GM12878 (cell line): Measurements from ENCODE around the gene FAHD1. TPM values are rescaled to one million over a fixed set of nuclear protein-coding genes. Genes with fewer than 3 reads are reported as not detected.
"Not testable (repeated sequence)": the region's sequence is repeated elsewhere in the genome, so short reads cannot be mapped to it uniquely, and the experiment has no call there.

Source experiments
- ATAC-seq: fragments of 200-7000 bp; cut with Tn5 transposase; 3 replicates; pipeline ENCODE4 v1.9.1; 2020; ENCODE audit warnings: mild to moderate bottlenecking, moderate library complexity
- BruUV-seq: library from RNA; stranded (reverse); fragments of 400-500 nt; replicated peaks from 2 replicates; lab custom pipeline; 2021; lab: Mats Ljungman, UMichigan
- CTCF ChIA-PET: fragments of 300-600 bp; sonication (Branson Sonifier 250); formaldehyde crosslinking; extraction: SDS; loops from one replicate; lab custom pipeline; 2021; ENCODE audit warnings: inconsistent platforms; lab: Yijun Ruan, JAX
- POLR2A ChIA-PET: fragments of 350-600 bp; formaldehyde crosslinking; extraction: SDS; loops from one replicate; lab custom pipeline; 2021; ENCODE audit warnings: inconsistent platforms; lab: Charles Lee
- RAD21 ChIA-PET: fragments of 300-600 bp; sonication (Branson Sonifier 250); formaldehyde crosslinking; loops from one replicate; lab custom pipeline; 2023; ENCODE audit warnings: antibody characterized with exemption; ENCODE audit not compliant: unreplicated experiment; lab: Charles Lee
- SMC1A ChIA-PET: fragments of 300-600 bp; sonication (Branson Sonifier 250); formaldehyde crosslinking; loops from one replicate; lab custom pipeline; 2023; ENCODE audit not compliant: unreplicated experiment, uncharacterized antibody; lab: Charles Lee
- DNase-seq: peaks from one replicate; pipeline ENCODE4 v3.0.0-alpha.2; 2011; ENCODE audit warnings: low read depth, low spot score
- FAIRE-seq: peaks from 3 replicates; lab custom pipeline; 2011; peaks lifted over from hg19 to GRCh38; lab: Jason Lieb, UNC
- H2AFZ ChIP-seq: 2 replicates; pipeline ENCODE4 v1.6.0; 2011; ENCODE audit warnings: low read depth, low read length, control low read depth; ENCODE audit not compliant: control insufficient read depth
- H3K27ac ChIP-seq: 2 replicates; pipeline ENCODE4 v1.5.1; 2011; ENCODE audit warnings: control low read depth; ENCODE audit not compliant: control insufficient read depth, insufficient read depth
- H3K27me3 ChIP-seq, 2 experiments: replicated peaks in 1 of 2; 2 replicates each; pipeline versions ENCODE4 v1.6.0 to v1.6.1; 2011; ENCODE audit warnings: low read length in 1 of 2; ENCODE audit not compliant: control insufficient read depth in 2 of 2, insufficient read depth in 2 of 2
- H3K36me3 ChIP-seq, 2 experiments: 2 replicates each; pipeline ENCODE4 v1.5.1; 2011; ENCODE audit warnings: low read length in 1 of 2; ENCODE audit not compliant: control insufficient read depth in 2 of 2, insufficient read depth in 2 of 2
- H3K4me1 ChIP-seq: 2 replicates; pipeline ENCODE4 v1.6.1; 2011; ENCODE audit warnings: mild to moderate bottlenecking, low read length, moderate library complexity, mixed read lengths; ENCODE audit not compliant: control insufficient read depth, insufficient read depth
- H3K4me2 ChIP-seq: 2 replicates; pipeline ENCODE4 v1.6.0; 2011; ENCODE audit warnings: control low read depth; ENCODE audit not compliant: control insufficient read depth, insufficient read depth
- H3K4me3 ChIP-seq: fragments of 200-600 bp; sonication (generic); 2 replicates; pipeline ENCODE4 v1.5.1; 2016
- H3K79me2 ChIP-seq: 2 replicates; pipeline ENCODE4 v1.6.0; 2011; ENCODE audit warnings: low read length; ENCODE audit not compliant: control insufficient read depth, insufficient read depth
- H3K9ac ChIP-seq: 2 replicates; pipeline ENCODE4 v1.8.0; 2011; ENCODE audit warnings: low read length, control low read depth, mixed read lengths; ENCODE audit not compliant: control insufficient read depth, insufficient read depth
- H3K9me3 ChIP-seq: replicated peaks from 3 replicates; pipeline ENCODE4 v1.5.1; 2011; ENCODE audit warnings: mild to moderate bottlenecking, low read length; ENCODE audit not compliant: control insufficient read depth, insufficient read depth
- H4K20me1 ChIP-seq: 2 replicates; pipeline ENCODE4 v1.6.0; 2011; ENCODE audit not compliant: control insufficient read depth, insufficient read depth
- CTCF ChIP-seq, 3 experiments: IDR thresholded peaks in 2 of 3; conservative IDR thresholded peaks in 1 of 3; 2 replicates each; pipeline ENCODE4 v1.5.1; 2011; ENCODE audit warnings: low read depth in 3 of 3, low read length in 3 of 3, mild to moderate bottlenecking in 3 of 3, control low read depth in 2 of 3, moderate library complexity in 2 of 3, inconsistent platforms in 1 of 3, mixed read lengths in 1 of 3; ENCODE audit not compliant: control insufficient read depth in 2 of 3, insufficient read depth in 1 of 3; ENCODE audit errors: extremely low read depth in 1 of 3
- IKZF2 ChIP-seq, 2 experiments: fragments of 450-650 bp; IDR thresholded peaks; 2 replicates each; pipeline ENCODE4 v1.6.1; 2017; ENCODE audit warnings: mild to moderate bottlenecking in 2 of 2, moderate library complexity in 2 of 2
- IRF4 ChIP-seq: IDR thresholded peaks from 2 replicates; pipeline ENCODE4 v1.6.1; 2011; ENCODE audit warnings: low read depth, low read length
- RUNX3 ChIP-seq: IDR thresholded peaks from 2 replicates; pipeline ENCODE4 v1.6.1; 2012; ENCODE audit warnings: low read length, inconsistent platforms
- SREBF1 ChIP-seq: IDR thresholded peaks from 2 replicates; pipeline ENCODE4 v1.6.1; 2012; ENCODE audit warnings: mild to moderate bottlenecking, low read length
- WRNIP1 ChIP-seq: IDR thresholded peaks from 2 replicates; pipeline ENCODE4 v1.6.1; 2011; ENCODE audit warnings: low read depth, low read length, improper control_type of control experiment, borderline replicate concordance
- WGBS: methylation state at CpG from one replicate; pipeline ENCODE4 v1.1.6; 2016; ENCODE audit warnings: low lambda C conversion rate; ENCODE audit not compliant: insufficient replicate concordance, insufficient coverage; ENCODE audit errors: missing lambda C conversion rate; 5-methylcytosine and 5-hydroxymethylcytosine counted together
- in situ Hi-C: fragments of 300-500 bp; cut with MboI; formaldehyde crosslinking; loops from 9 replicates; pipeline ENCODE4 v1.14.3; 2018; ENCODE audit warnings: mixed read lengths
- intact Hi-C: fragments of 100-400 bp; cut with micrococcal nuclease; formaldehyde crosslinking; loops from one replicate; pipeline ENCODE4 v1.14.2; 2022; ENCODE audit not compliant: unreplicated experiment
- polyA plus RNA-seq, 11 experiments: library from polyadenylated mRNA; depleted of rRNA in 4 of 11; unstranded in 6 of 11; stranded (reverse) in 5 of 11; fragments of >200 nt; fragmentation: Nextera tagmentation in 4 of 11; fragmentation: Illumina TruSeq in 1 of 11; extraction: Ambion mirVana in 4 of 11; extraction: Trizol in 1 of 11; gene quantifications; 1 replicate in 1 of 11; 2 replicates in 10 of 11; pipeline versions ENCODE4 v1.2.1 to v1.2.3, GENCODE V29; 2011 to 2016; ENCODE audit warnings: inconsistent platforms in 2 of 11, missing spikeins in 2 of 11, low read depth in 1 of 11
- total RNA-seq, 4 experiments: library from RNA; depleted of rRNA in 3 of 4; stranded (reverse); fragments of >200 nt in 3 of 4; fragmentation: Illumina TruSeq in 1 of 4; extraction: Trizol in 1 of 4; gene quantifications; 2 replicates each; pipeline versions ENCODE4 v1.2.1 to v1.2.3, GENCODE V29; 2013 to 2021
- TF ChIP-seq, protein P1 (sequence below): IDR thresholded peaks from 2 replicates; pipeline ENCODE4 v1.6.1; 2012; ENCODE audit warnings: low read depth, low read length, improper control_type of control experiment

Gene FAHD1
- total and polyA plus RNA-seq, 10 of the 15 experiments (the other 5 are each of a cell fraction or from before 2014, with no cell fraction given), result 4.3 to 43.0 (median 18.8) TPM

DNA sequence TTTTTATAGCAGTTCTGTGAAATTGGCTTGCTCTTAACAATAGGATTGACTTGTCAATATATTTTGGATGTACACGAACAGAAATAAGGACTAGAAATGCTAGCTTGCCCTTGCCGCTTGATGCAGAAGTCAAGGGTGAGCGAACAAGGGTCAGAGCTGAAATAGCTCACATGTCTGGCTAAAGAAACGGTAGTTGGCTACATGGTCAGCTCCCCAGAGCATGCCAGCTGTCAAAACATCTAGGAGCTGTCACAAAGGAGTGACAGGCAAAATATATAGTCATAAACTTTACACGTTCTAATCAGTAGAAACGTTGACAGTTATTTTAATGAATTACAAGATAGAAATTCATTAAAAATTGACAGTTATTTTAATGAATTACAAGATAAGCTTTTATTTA, 47.8 kb downstream of the FAHD1 start (continued):
- no peak for TF ChIP-seq CTCF (IDR thresholded peaks at IDR 0.05 in 2 of 3, conservative IDR thresholded peaks at IDR 0.05 in 1 of 3; ENCODE audit: control insufficient read depth in 2 of 3, extremely low read depth in 1 of 3, insufficient read depth in 1 of 3, low read depth in 3 of 3, low read length in 3 of 3)
- TF ChIP-seq SREBF1, result no peak
- TF ChIP-seq, protein P1, sequence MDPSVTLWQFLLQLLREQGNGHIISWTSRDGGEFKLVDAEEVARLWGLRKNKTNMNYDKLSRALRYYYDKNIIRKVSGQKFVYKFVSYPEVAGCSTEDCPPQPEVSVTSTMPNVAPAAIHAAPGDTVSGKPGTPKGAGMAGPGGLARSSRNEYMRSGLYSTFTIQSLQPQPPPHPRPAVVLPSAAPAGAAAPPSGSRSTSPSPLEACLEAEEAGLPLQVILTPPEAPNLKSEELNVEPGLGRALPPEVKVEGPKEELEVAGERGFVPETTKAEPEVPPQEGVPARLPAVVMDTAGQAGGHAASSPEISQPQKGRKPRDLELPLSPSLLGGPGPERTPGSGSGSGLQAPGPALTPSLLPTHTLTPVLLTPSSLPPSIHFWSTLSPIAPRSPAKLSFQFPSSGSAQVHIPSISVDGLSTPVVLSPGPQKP, result no peak
- no peak for TF ChIP-seq IRF4
- TF ChIP-seq RUNX3, result no peak
- no peak for TF ChIP-seq WRNIP1
- no peak for TF ChIP-seq IKZF2 (IDR thresholded peaks at IDR 0.05)

DNA sequence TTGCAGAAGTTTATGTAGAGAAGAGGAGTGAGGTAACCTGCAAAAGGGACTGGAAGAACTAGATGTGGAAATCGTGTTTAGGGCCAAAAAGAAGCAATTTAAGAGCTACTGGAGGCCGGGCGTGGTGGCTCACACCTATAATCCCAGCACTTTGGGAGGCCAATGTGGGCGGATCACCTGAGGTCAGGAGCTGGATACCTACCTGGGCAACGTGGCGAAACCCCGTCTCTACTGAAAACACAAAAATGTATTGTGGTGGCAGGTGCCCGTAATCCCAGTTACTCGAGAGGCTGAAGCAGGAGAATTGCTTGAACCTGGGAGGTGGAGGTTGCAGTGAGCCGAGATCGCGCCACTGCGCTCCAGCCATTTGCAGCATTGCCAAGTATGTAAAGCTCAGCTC, 49.1 kb downstream of the FAHD1 start:
- FAIRE-seq, DNase-seq, H3K79me2 ChIP-seq, H3K36me3 ChIP-seq, in situ Hi-C loops, H3K4me3 ChIP-seq, ATAC-seq, H3K27me3 ChIP-seq, H3K9me3 ChIP-seq, H3K9ac ChIP-seq, BruUV-seq, intact Hi-C loops, H4K20me1 ChIP-seq, POLR2A ChIA-PET, H3K27ac ChIP-seq, RAD21 ChIA-PET: not testable (repeated sequence)
- peaks cover 12% of the 10 kb centered on the region for H3K4me1 ChIP-seq
- H3K4me2 ChIP-seq, result peak overlapping the region; percentile 77
- ChIA-PET SMC1A (interaction anchor here (1.0 kb wide), 1 partner anchor 12 kb away, joined by 4 read pairs; no protein-coding TSS in a partner anchor), CTCF (interaction anchor here (1.0 to 2.4 kb wide), 3 partner anchors 14 to 53 kb away, joined by 3 to 8 read pairs (median 4); no protein-coding TSS in a partner anchor)
- 69% methylated on average over 13 of the region's 13 CpGs for WGBS
- H2AFZ ChIP-seq, result peak overlapping the region; percentile 34; the same call in 1 of the 2 replicates
